Astrocyte of the hippocampus (primary cell): ENCODE data around the gene SLC25A22.

Experiments
- DNase-seq: peaks from one replicate; pipeline ENCODE4 v3.0.0; 2011; ENCODE audit warnings: low read depth, low spot score

SLC25A22 gene

GRCh38 chr11:798093-798713, at the start of gene SLC25A22:
SLC25A22 (minus strand) TSS chr11:798281; CDS start chr11:795006, 3,275 bp downstream.
- peak; percentile 95 for DNase-seq

- no peak for DNase-seq
Measured at GRCh38 chr11:847876-848275, 49.8 kb upstream of the SLC25A22 start.

- DNase-seq = no peak
Measured at GRCh38 chr11:846496-847098, 48.5 kb upstream of the SLC25A22 start.

- DNase-seq = peak; percentile 81
Measured at GRCh38 chr11:845872-846495, 47.9 kb upstream of the SLC25A22 start.

- DNase-seq = peak; percentile 96
Measured at GRCh38 chr11:844693-845644, 46.9 kb upstream of the SLC25A22 start.

- peak; percentile 95 for DNase-seq
Measured at GRCh38 chr11:843818-844692, 46.0 kb upstream of the SLC25A22 start.

- no peak for DNase-seq
Measured at GRCh38 chr11:843086-843734, 45.1 kb upstream of the SLC25A22 start.

GRCh38 chr11:842370-843002, 44.4 kb upstream of the SLC25A22 start, which contains the start of the genes POLR2L and TSPAN4:
POLR2L (minus strand) TSS chr11:842529; CDS start chr11:842508, 21 bp downstream.
TSPAN4 (plus strand) TSS chr11:842852; CDS start chr11:850305, 7,453 bp downstream.
- peak; percentile 96 for DNase-seq

- DNase-seq = no peak
Measured at GRCh38 chr11:841981-842369, 43.9 kb upstream of the SLC25A22 start.

- no peak for DNase-seq
Measured at GRCh38 chr11:839875-840617, 42.0 kb upstream of the SLC25A22 start.

- no peak for DNase-seq
Measured at GRCh38 chr11:839280-839623, 41.2 kb upstream of the SLC25A22 start.

- DNase-seq = peak; percentile 41
Measured at GRCh38 chr11:838441-839279, 40.6 kb upstream of the SLC25A22 start.

- DNase-seq = no peak
Measured at GRCh38 chr11:837990-838307, 39.9 kb upstream of the SLC25A22 start.

GRCh38 chr11:837189-837989, 39.3 kb upstream of the SLC25A22 start:
- no peak for DNase-seq

GRCh38 chr11:836700-837099, 38.6 kb upstream of the SLC25A22 start:
- DNase-seq = no peak

GRCh38 chr11:836274-836673, 38.2 kb upstream of the SLC25A22 start:
- no peak for DNase-seq
